ENCODE measurements around the gene DHRSX. TPM values are rescaled to one million over a fixed set of nuclear protein-coding genes. Genes with fewer than 3 reads are reported as not detected.
"Not testable (repeated sequence)": the region's sequence is repeated elsewhere in the genome, so short reads cannot be mapped to it uniquely, and the experiment has no call there.

DHRSX gene
- total and polyA plus RNA-seq, 3 donors from 2014 or later = 15.3 to 31.3 (median 29.2) TPM

DNA sequence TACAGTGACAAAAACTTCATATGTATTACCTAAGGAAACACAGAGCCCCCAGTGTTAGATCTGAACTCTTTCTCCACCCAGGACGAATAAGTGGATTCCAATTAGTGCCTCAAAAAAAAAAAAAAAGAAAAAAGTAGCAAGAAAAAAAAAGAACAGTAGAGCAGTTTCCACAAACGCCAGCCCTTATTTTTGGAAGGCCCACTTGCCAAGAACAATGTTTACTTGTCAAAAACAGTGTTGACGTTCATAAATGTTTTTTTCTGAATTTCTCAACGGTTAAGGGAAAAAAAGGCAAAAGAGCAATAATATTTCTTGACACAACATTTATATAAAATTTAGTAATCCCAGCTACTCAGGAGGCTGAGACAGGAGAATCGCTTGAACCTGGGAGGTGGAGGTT is 38.7 kb downstream of the DHRSX start:
- Histone ChIP-seq H3K9me3 (no peaks in the 10 kb centered on the region), H3K36me3 (ENCODE audit: low read depth, missing control alignments) (no peaks in the 10 kb centered on the region), H3K4me1 (peaks cover 9% of the 10 kb centered on the region), H3K27me3 (no peaks in the 10 kb centered on the region), H3K27ac (no peak overlapping the region), H3K4me3 (no peak overlapping the region)
- no peak for DNase-seq
- intact Hi-C loops (cut with DNase I; ENCODE audit: low total_unique reads) = no loop called here
- WGBS, 2 donors = 43 to 47% methylated on average over 5 of the region's 5 CpGs
- TF ChIP-seq POLR2A (IDR thresholded peaks at IDR 0.05) (no peak), CTCF (IDR thresholded peaks at IDR 0.05) (no peak)

DNA sequence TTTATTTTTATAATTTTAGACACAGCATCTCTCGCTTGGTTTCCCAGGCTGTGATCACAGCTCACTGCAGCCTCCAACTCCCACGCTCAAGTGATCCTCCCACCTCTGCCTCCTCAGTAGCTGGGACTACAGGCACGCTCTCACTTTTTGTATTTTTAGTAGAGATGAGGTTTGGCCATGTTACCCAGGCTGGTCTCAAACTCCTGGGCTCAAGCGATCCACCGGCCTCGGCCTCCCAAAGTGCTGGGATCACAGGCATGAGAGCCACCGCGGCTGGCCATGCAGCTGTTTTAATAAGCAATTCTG is 39.1 kb downstream of the DHRSX start:
- no peak overlapping the region for H3K27ac ChIP-seq

DNA sequence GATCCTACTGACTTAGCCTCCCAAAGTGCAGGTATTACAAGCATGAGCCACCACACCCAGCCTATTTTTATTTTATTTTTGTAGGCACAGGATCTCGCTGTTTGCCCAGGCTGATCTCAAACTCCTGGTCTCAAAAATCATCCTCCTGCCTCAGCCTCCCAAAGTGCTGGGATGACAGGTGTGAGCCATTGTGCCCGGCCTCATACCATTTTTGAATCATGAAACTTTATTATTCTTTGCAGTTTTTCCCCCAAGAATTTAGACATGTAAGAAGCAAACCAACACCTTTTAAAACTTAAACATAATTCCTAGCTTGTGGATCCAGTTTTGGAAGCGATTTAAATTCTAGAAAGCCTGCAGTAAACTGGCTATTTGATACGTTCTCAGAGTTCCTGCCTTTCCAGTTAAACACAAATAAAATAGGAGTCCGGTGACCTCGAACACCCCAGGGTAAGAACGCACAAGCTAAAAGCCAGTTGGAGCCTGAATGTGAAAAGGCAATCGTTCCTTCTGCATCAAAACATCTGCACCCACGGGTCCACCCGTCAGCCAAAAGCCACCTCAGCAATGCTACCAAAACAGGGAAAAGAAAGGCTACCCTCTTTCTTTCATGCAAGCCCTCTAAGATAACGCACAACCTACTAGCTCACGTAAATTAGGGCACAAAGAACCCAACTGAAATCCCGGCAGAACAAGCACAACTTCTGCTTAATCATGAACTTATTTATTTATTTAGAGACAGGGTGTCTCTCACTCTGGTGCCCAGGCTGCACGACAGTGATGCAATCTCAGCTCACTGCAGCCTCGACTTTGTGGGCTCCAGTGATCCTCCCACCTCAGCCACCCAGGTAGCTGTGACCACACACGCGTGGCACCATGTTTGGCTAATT is 39.7 kb downstream of the DHRSX start:
- H3K27me3 ChIP-seq; H3K27ac ChIP-seq; H3K4me1 ChIP-seq; H3K9me3 ChIP-seq; DNase-seq; intact Hi-C loops (cut with DNase I; ENCODE audit: low total_unique reads); H3K4me3 ChIP-seq; H3K36me3 ChIP-seq (ENCODE audit: low read depth, missing control alignments): not testable (repeated sequence)
- 83 to 84% methylated on average over 17 of the region's 17 CpGs for WGBS, 2 donors

More for the DNA sequence above, 39.1 kb downstream of the DHRSX start:
- Histone ChIP-seq H3K27me3 (no peaks in the 10 kb centered on the region), H3K36me3 (ENCODE audit: low read depth, missing control alignments) (no peaks in the 10 kb centered on the region), H3K4me3 (no peak overlapping the region), H3K4me1 (peaks cover 9% of the 10 kb centered on the region), H3K9me3 (no peaks in the 10 kb centered on the region)
- TF ChIP-seq CTCF (IDR thresholded peaks at IDR 0.05) (no peak), POLR2A (IDR thresholded peaks at IDR 0.05) (no peak)
- no peak for DNase-seq
- 80 to 83% methylated on average over 8 of the region's 8 CpGs for WGBS, 2 donors
- intact Hi-C loops (cut with DNase I; ENCODE audit: low total_unique reads) = no loop called here

- peak overlapping the region in 1 of 2 donors; percentile 41 for H3K27ac ChIP-seq
- H3K4me1 ChIP-seq; H3K27me3 ChIP-seq; intact Hi-C loops (cut with DNase I; ENCODE audit: low total_unique reads); DNase-seq; H3K36me3 ChIP-seq (ENCODE audit: low read depth, missing control alignments); H3K4me3 ChIP-seq; H3K9me3 ChIP-seq: not testable (repeated sequence)
- WGBS, 2 donors = 45 to 58% methylated on average over 10 of the region's 10 CpGs
Measured at GRCh38 chrX:2460048-2460447, 40.7 kb downstream of the DHRSX start.

- no peak for DNase-seq
- intact Hi-C loops (cut with DNase I; ENCODE audit: low total_unique reads) = no loop called here
- H3K36me3 ChIP-seq (ENCODE audit: low read depth, missing control alignments) = no peaks in the 10 kb centered on the region
- no peak for TF ChIP-seq POLR2A (IDR thresholded peaks at IDR 0.05)
- TF ChIP-seq CTCF (IDR thresholded peaks at IDR 0.05) = no peak
- no peaks in the 10 kb centered on the region for H3K9me3 ChIP-seq
- WGBS, 2 donors = 57 to 74% methylated on average over 6 of the region's 6 CpGs
- no peak overlapping the region for H3K4me3 ChIP-seq
- H3K27ac ChIP-seq = no peak overlapping the region
- peaks cover 9% of the 10 kb centered on the region for H3K4me1 ChIP-seq
- H3K27me3 ChIP-seq = no peaks in the 10 kb centered on the region
Measured at GRCh38 chrX:2458309-2458708, 42.5 kb downstream of the DHRSX start.

Data from testis (tissue), 3 donors.